GM21423 (cell line): ENCODE results near the gene NT5DC3.

Experiments
- ATAC-seq: cut with Tn5 transposase; IDR thresholded peaks from one replicate; pipeline ENCODE4 v1.9.1; 2021; ENCODE audit warnings: mild to moderate bottlenecking, moderate library complexity; ENCODE audit not compliant: unreplicated experiment

NT5DC3 gene

GRCh38 chr12:103785243-103786031 lies 55.6 kb downstream of the NT5DC3 start:
- ATAC-seq: no peak

- no peak for ATAC-seq
Measured at GRCh38 chr12:103783744-103784664, 57.0 kb downstream of the NT5DC3 start.

- no peak for ATAC-seq
Measured at GRCh38 chr12:103782399-103782798, 58.6 kb downstream of the NT5DC3 start.

GRCh38 chr12:103780992-103781391 lies 60.0 kb downstream of the NT5DC3 start:
- ATAC-seq: no peak

GRCh38 chr12:103780093-103780440 lies 61.0 kb downstream of the NT5DC3 start:
- no peak for ATAC-seq

- no peak for ATAC-seq
Measured at GRCh38 chr12:103779410-103780092, 61.5 kb downstream of the NT5DC3 start.

GRCh38 chr12:103778781-103779180 lies 62.3 kb downstream of the NT5DC3 start:
- no peak for ATAC-seq

GRCh38 chr12:103774977-103775560 lies 66.0 kb downstream of the NT5DC3 start:
- no peak for ATAC-seq

- ATAC-seq: no peak
Measured at GRCh38 chr12:103773109-103773910, 67.7 kb downstream of the NT5DC3 start.

GRCh38 chr12:103772367-103773108 lies 68.5 kb downstream of the NT5DC3 start:
- no peak for ATAC-seq

- ATAC-seq: no peak
Measured at GRCh38 chr12:103771466-103771865, 69.6 kb downstream of the NT5DC3 start.

GRCh38 chr12:103769240-103769945 lies 71.6 kb downstream of the NT5DC3 start:
- ATAC-seq: no peak

GRCh38 chr12:103768467-103769123 lies 72.4 kb downstream of the NT5DC3 start:
- no peak for ATAC-seq

- no peak for ATAC-seq
Measured at GRCh38 chr12:103766028-103766427, 75.0 kb downstream of the NT5DC3 start.

- no peak for ATAC-seq
Measured at GRCh38 chr12:103765322-103765721, 75.7 kb downstream of the NT5DC3 start.

GRCh38 chr12:103762473-103762872 lies 78.6 kb downstream of the NT5DC3 start:
- no peak for ATAC-seq

GRCh38 chr12:103758310-103759089 lies 82.5 kb downstream of the NT5DC3 start:
- no peak for ATAC-seq

GRCh38 chr12:103757248-103757647 lies 83.8 kb downstream of the NT5DC3 start:
- no peak for ATAC-seq
